IMR-90 (cell line): ENCODE data around the gene MBD2. TPM values are rescaled to one million over a fixed set of nuclear protein-coding genes. Genes with fewer than 3 reads are reported as not detected.

ENCODE experiments used
- ATAC-seq: fragments of 200-7000 bp; cut with Tn5 transposase; 2 replicates; pipeline ENCODE4 v1.9.1; 2020; ENCODE audit warnings: low read depth, mild to moderate bottlenecking, moderate library complexity
- BruUV-seq: library from RNA; stranded (reverse); fragments of 400-500 nt; replicated peaks from 2 replicates; lab custom pipeline; 2021; lab: Mats Ljungman, UMichigan
- CTCF ChIA-PET: fragments of 300-600 bp; formaldehyde crosslinking; extraction: SDS; loops from one replicate; lab custom pipeline; 2021; ENCODE audit warnings: antibody characterized with exemption; lab: Yijun Ruan, JAX
- POLR2A ChIA-PET: fragments of 300-600 bp; sonication (Branson Sonifier 250); formaldehyde crosslinking; loops from one replicate; lab custom pipeline; 2022; ENCODE audit warnings: antibody characterized with exemption; ENCODE audit not compliant: unreplicated experiment; lab: Charles Lee
- DNase-seq: peaks from one replicate; pipeline ENCODE4 v3.0.0; 2013
- H2AFZ ChIP-seq: replicated peaks from 2 replicates; pipeline ENCODE3; 2013; ENCODE audit warnings: low read length, mild to moderate bottlenecking; ENCODE audit not compliant: poor library complexity
- H2AK5ac ChIP-seq: 2 replicates; pipeline ENCODE4 v1.6.1; 2013; ENCODE audit warnings: low read depth, low read length, inconsistent platforms
- H2AK9ac ChIP-seq: replicated peaks from 2 replicates; pipeline ENCODE3; 2013; ENCODE audit warnings: mild to moderate bottlenecking, low read depth, low read length, moderate library complexity; ENCODE audit not compliant: poor library complexity
- H2BK120ac ChIP-seq: 2 replicates; pipeline ENCODE4 v1.6.1; 2013; ENCODE audit warnings: low read depth, low read length, inconsistent platforms
- H2BK15ac ChIP-seq: 3 replicates; pipeline ENCODE4 v1.6.1; 2013; ENCODE audit warnings: low read depth, low read length, inconsistent platforms
- H2BK20ac ChIP-seq: 2 replicates; pipeline ENCODE4 v1.6.1; 2013; ENCODE audit warnings: low read depth, mild to moderate bottlenecking, inconsistent platforms, low read length, moderate library complexity
- H2BK5ac ChIP-seq: 2 replicates; pipeline ENCODE4 v1.6.1; 2013; ENCODE audit warnings: mild to moderate bottlenecking, low read depth, low read length, inconsistent platforms; ENCODE audit not compliant: poor library complexity, severe bottlenecking
- H3K14ac ChIP-seq: replicated peaks from 2 replicates; pipeline ENCODE4 v1.6.1; 2013; ENCODE audit warnings: low read depth, low read length, inconsistent platforms
- H3K18ac ChIP-seq: 2 replicates; pipeline ENCODE4 v1.6.1; 2013; ENCODE audit warnings: low read depth, low read length, control low read depth
- H3K23ac ChIP-seq: 2 replicates; pipeline ENCODE4 v1.6.1; 2013; ENCODE audit warnings: low read depth, low read length, inconsistent platforms
- H3K27ac ChIP-seq: 2 replicates; pipeline ENCODE4 v1.5.1; 2013; ENCODE audit warnings: mild to moderate bottlenecking, control low read depth, low read length; ENCODE audit not compliant: insufficient read depth
- H3K27me3 ChIP-seq: 2 replicates; pipeline ENCODE4 v1.6.1; 2013; ENCODE audit warnings: low read length; ENCODE audit not compliant: control insufficient read depth, insufficient read depth
- H3K36me3 ChIP-seq: 2 replicates; pipeline ENCODE4 v1.6.1; 2013; ENCODE audit warnings: low read length, mixed read lengths; ENCODE audit not compliant: control insufficient read depth, insufficient read depth
- H3K4ac ChIP-seq: 2 replicates; pipeline ENCODE4 v1.6.1; 2013; ENCODE audit warnings: low read depth, low read length, inconsistent platforms
- H3K4me1 ChIP-seq: 2 replicates; pipeline ENCODE4 v1.6.1; 2013; ENCODE audit warnings: low read length, mixed read lengths; ENCODE audit not compliant: control insufficient read depth, insufficient read depth
- H3K4me2 ChIP-seq: 2 replicates; pipeline ENCODE4 v1.6.1; 2013; ENCODE audit warnings: low read depth, mild to moderate bottlenecking, control low read depth, low read length, moderate library complexity
- H3K4me3 ChIP-seq: 2 replicates; pipeline ENCODE4 v1.5.1; 2013; ENCODE audit warnings: low read depth, mild to moderate bottlenecking, control low read depth, low read length, moderate library complexity; ENCODE audit not compliant: insufficient read depth
- H3K56ac ChIP-seq: 2 replicates; pipeline ENCODE4 v1.6.1; 2013; ENCODE audit warnings: low read length, inconsistent platforms; ENCODE audit not compliant: insufficient read depth; ENCODE audit errors: extremely low read depth
- H3K79me1 ChIP-seq, 2 experiments: 2 replicates each; pipeline ENCODE4 v1.6.1; 2013; ENCODE audit warnings: low read length in 2 of 2, inconsistent platforms in 1 of 2, low read depth in 1 of 2
- H3K9ac ChIP-seq: 2 replicates; pipeline ENCODE4 v1.6.1; 2013; ENCODE audit warnings: low read depth, low read length, control low read depth
- H3K9me1 ChIP-seq: 2 replicates; pipeline ENCODE4 v1.6.1; 2013; ENCODE audit warnings: low read length, inconsistent platforms; ENCODE audit not compliant: insufficient read depth
- H3K9me3 ChIP-seq: 2 replicates; pipeline ENCODE4 v1.6.1; 2013; ENCODE audit warnings: low read length; ENCODE audit not compliant: control insufficient read depth, insufficient read depth
- H4K20me1 ChIP-seq: 2 replicates; pipeline ENCODE4 v1.6.1; 2013; ENCODE audit warnings: low read length, inconsistent platforms; ENCODE audit not compliant: insufficient read depth
- H4K5ac ChIP-seq: 2 replicates; pipeline ENCODE4 v1.6.1; 2013; ENCODE audit warnings: mild to moderate bottlenecking, low read depth, low read length, control low read depth
- H4K8ac ChIP-seq, 2 experiments: 2 replicates each; pipeline ENCODE4 v1.6.1; 2013; ENCODE audit warnings: low read depth in 2 of 2, low read length in 2 of 2, control low read depth in 1 of 2, inconsistent platforms in 1 of 2
- H4K91ac ChIP-seq: 2 replicates; pipeline ENCODE4 v1.6.1; 2013; ENCODE audit warnings: low read depth, low read length, inconsistent platforms; ENCODE audit not compliant: insufficient read depth
- BHLHE40 ChIP-seq: fragments of 150-350 bp; IDR thresholded peaks from 2 replicates; pipeline ENCODE4 v1.6.1; 2016; ENCODE audit warnings: mild to moderate bottlenecking, low read depth, low read length
- CEBPB ChIP-seq: IDR thresholded peaks from 2 replicates; pipeline ENCODE4 v1.6.1; 2012; ENCODE audit warnings: low read depth, low read length, improper control_type of control experiment
- CHD1 ChIP-seq: IDR thresholded peaks from 2 replicates; pipeline ENCODE4 v1.6.1; 2012; ENCODE audit warnings: low read depth, low read length, improper control_type of control experiment
- FOS ChIP-seq: fragments of 150-350 bp; IDR thresholded peaks from 2 replicates; pipeline ENCODE4 v1.6.1; 2016; ENCODE audit warnings: low read depth, low read length
- MAFK ChIP-seq: IDR thresholded peaks from 2 replicates; pipeline ENCODE4 v1.6.1; 2012; ENCODE audit warnings: low read depth, low read length, improper control_type of control experiment
- MXI1 ChIP-seq: IDR thresholded peaks from 2 replicates; pipeline ENCODE4 v1.6.1; 2012; ENCODE audit warnings: low read depth, mild to moderate bottlenecking, low read length, moderate library complexity, borderline replicate concordance
- NFE2L2 ChIP-seq: fragments of 150-350 bp; IDR thresholded peaks from 2 replicates; pipeline ENCODE4 v1.6.1; 2016; ENCODE audit warnings: low read depth, mild to moderate bottlenecking, low read length
- POLR2A ChIP-seq: IDR thresholded peaks from 2 replicates; pipeline ENCODE4 v1.6.1; 2012; ENCODE audit warnings: mild to moderate bottlenecking, low read depth, low read length
- RAD21 ChIP-seq: IDR thresholded peaks from 2 replicates; pipeline ENCODE4 v1.6.1; 2012; ENCODE audit warnings: low read length, improper control_type of control experiment
- RCOR1 ChIP-seq: IDR thresholded peaks from 2 replicates; pipeline ENCODE4 v1.6.1; 2012; ENCODE audit warnings: mild to moderate bottlenecking, low read length, improper control_type of control experiment; ENCODE audit not compliant: insufficient replicate concordance
- RFX5 ChIP-seq: IDR thresholded peaks from 2 replicates; pipeline ENCODE4 v1.8.0; 2012; ENCODE audit warnings: low read depth, mild to moderate bottlenecking, low read length, moderate library complexity
- SMC3 ChIP-seq: fragments of 150-350 bp; IDR thresholded peaks from 2 replicates; pipeline ENCODE4 v1.6.1; 2016; ENCODE audit warnings: low read depth, mild to moderate bottlenecking, antibody characterized with exemption, low read length, moderate library complexity
- WGBS, 2 experiments: methylation state at CpG; one replicate each; pipeline versions ENCODE4 v1.1.5 to v1.1.7; 2013; ENCODE audit warnings: missing lambda C conversion rate in 2 of 2; ENCODE audit not compliant: insufficient read length in 1 of 2; ENCODE audit errors: extremely low coverage in 2 of 2; 5-methylcytosine and 5-hydroxymethylcytosine counted together
- dilution Hi-C: fragments of 300-500 bp; cut with HindIII; formaldehyde crosslinking; loops from one replicate; pipeline ENCODE4 v1.14.3; 2018; ENCODE audit warnings: low sequenced_read_pairs; ENCODE audit not compliant: unreplicated experiment
- in situ Hi-C: fragments of 300-500 bp; cut with MboI; formaldehyde crosslinking; loops from 3 replicates; pipeline ENCODE4 v1.14.3; 2019; ENCODE audit warnings: low sequenced_read_pairs, inconsistent platforms, mixed read lengths
- intact Hi-C: fragments of 100-400 bp; cut with micrococcal nuclease; formaldehyde crosslinking; loops from 2 replicates; pipeline ENCODE4 v1.10.0; 2022
- polyA plus RNA-seq, 3 experiments: library from polyadenylated mRNA; depleted of rRNA; stranded (reverse); fragments of >200 nt; gene quantifications; 2 replicates each; pipeline ENCODE4 v1.2.3, GENCODE V29; 2012; ENCODE audit warnings: low replicate concordance in 1 of 3
- total RNA-seq: library from RNA; depleted of rRNA; stranded (reverse); fragments of >200 nt; gene quantifications from 2 replicates; pipeline ENCODE4 v1.2.3, GENCODE V29; 2012
- TF ChIP-seq, protein P1 (sequence below): fragments of 150-350 bp; IDR thresholded peaks from 2 replicates; pipeline ENCODE4 v1.6.1; 2017; ENCODE audit warnings: mild to moderate bottlenecking, antibody characterized with exemption, low read length, low read depth
- TF ChIP-seq, protein P2 (sequence below): fragments of 150-350 bp; IDR thresholded peaks from 2 replicates; pipeline ENCODE4 v1.6.1; 2016; ENCODE audit warnings: low read depth, mild to moderate bottlenecking, low read length, moderate library complexity, borderline replicate concordance
- TF ChIP-seq, protein P3 (sequence below): conservative IDR thresholded peaks from 2 replicates; pipeline ENCODE4 v1.5.1; 2012; ENCODE audit warnings: mild to moderate bottlenecking, low read depth, low read length, improper control_type of control experiment

MBD2 gene
- total and polyA plus RNA-seq, 2 of the 4 experiments (the other 2 are of a cell fraction): 9.7 to 29.5 TPM

DNA sequence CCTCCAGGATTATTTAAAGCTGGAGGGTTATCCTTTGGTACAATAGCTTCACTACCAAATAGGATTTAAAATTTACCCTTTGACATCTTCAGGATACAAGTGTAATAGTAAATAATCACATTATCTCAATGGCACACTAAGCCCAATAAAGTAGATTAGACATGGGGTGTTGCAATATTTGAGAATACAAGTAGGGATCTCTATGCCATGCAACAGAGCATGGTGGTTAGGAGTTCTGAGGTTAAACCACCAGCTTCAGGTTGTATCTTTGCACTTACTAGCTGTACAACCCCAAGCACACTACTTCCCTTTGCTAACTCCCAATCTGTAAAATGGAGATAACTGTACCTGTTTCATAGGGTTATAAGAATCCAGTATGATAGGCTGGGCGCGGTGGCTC is 6.2 kb downstream of the MBD2 start:
- H3K9me1 ChIP-seq: peaks cover 8% of the 10 kb centered on the region
- no peak overlapping the region for H2BK20ac ChIP-seq
- no peak overlapping the region for H4K91ac ChIP-seq
- no peak overlapping the region for H3K4me3 ChIP-seq
- no peak overlapping the region for H4K8ac ChIP-seq
- ChIA-PET CTCF (interaction anchor here (0.7 kb wide), 1 partner anchor 11 kb away, joined by 3 read pairs; no protein-coding TSS in a partner anchor), POLR2A (interaction anchor here (0.7 kb wide), 1 partner anchor 50 kb away, joined by 4 read pairs; no protein-coding TSS in a partner anchor)
- H2BK5ac ChIP-seq: no peak overlapping the region
- H2BK15ac ChIP-seq: no peak overlapping the region
- ATAC-seq (no peak), DNase-seq (no peak)
- no peaks in the 10 kb centered on the region for H3K36me3 ChIP-seq
- H2AK9ac ChIP-seq: no peak overlapping the region
- H3K56ac ChIP-seq: no peak overlapping the region
- no peak overlapping the region for H3K18ac ChIP-seq
- no peak overlapping the region for H3K23ac ChIP-seq
- no peak overlapping the region for H2AK5ac ChIP-seq
- H3K9ac ChIP-seq: no peak overlapping the region
- TF ChIP-seq POLR2A: no peak
- TF ChIP-seq RFX5: no peak
- no peak for TF ChIP-seq NFE2L2
- TF ChIP-seq BHLHE40: no peak
- no peak for TF ChIP-seq RAD21
- TF ChIP-seq CHD1: no peak
- no peak for TF ChIP-seq RCOR1
- TF ChIP-seq MAFK: no peak
- no peak for TF ChIP-seq FOS
- TF ChIP-seq, protein P1, sequence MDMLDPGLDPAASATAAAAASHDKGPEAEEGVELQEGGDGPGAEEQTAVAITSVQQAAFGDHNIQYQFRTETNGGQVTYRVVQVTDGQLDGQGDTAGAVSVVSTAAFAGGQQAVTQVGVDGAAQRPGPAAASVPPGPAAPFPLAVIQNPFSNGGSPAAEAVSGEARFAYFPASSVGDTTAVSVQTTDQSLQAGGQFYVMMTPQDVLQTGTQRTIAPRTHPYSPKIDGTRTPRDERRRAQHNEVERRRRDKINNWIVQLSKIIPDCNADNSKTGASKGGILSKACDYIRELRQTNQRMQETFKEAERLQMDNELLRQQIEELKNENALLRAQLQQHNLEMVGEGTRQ: no peak
- no peak for TF ChIP-seq SMC3
- TF ChIP-seq CEBPB: no peak
- TF ChIP-seq, protein P2, sequence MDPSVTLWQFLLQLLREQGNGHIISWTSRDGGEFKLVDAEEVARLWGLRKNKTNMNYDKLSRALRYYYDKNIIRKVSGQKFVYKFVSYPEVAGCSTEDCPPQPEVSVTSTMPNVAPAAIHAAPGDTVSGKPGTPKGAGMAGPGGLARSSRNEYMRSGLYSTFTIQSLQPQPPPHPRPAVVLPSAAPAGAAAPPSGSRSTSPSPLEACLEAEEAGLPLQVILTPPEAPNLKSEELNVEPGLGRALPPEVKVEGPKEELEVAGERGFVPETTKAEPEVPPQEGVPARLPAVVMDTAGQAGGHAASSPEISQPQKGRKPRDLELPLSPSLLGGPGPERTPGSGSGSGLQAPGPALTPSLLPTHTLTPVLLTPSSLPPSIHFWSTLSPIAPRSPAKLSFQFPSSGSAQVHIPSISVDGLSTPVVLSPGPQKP: no peak
- no peak for TF ChIP-seq MXI1
- TF ChIP-seq, protein P3, sequence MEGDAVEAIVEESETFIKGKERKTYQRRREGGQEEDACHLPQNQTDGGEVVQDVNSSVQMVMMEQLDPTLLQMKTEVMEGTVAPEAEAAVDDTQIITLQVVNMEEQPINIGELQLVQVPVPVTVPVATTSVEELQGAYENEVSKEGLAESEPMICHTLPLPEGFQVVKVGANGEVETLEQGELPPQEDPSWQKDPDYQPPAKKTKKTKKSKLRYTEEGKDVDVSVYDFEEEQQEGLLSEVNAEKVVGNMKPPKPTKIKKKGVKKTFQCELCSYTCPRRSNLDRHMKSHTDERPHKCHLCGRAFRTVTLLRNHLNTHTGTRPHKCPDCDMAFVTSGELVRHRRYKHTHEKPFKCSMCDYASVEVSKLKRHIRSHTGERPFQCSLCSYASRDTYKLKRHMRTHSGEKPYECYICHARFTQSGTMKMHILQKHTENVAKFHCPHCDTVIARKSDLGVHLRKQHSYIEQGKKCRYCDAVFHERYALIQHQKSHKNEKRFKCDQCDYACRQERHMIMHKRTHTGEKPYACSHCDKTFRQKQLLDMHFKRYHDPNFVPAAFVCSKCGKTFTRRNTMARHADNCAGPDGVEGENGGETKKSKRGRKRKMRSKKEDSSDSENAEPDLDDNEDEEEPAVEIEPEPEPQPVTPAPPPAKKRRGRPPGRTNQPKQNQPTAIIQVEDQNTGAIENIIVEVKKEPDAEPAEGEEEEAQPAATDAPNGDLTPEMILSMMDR: no peak
- H3K9me3 ChIP-seq: no peaks in the 10 kb centered on the region
- no peaks in the 10 kb centered on the region for H3K27me3 ChIP-seq
- no TSS peak for BruUV-seq
- no CpG with 5 or more reads among the region's 2 CpGs for WGBS, 2 experiments
- H2BK120ac ChIP-seq: no peak overlapping the region
- H3K27ac ChIP-seq: no peak overlapping the region
- H3K79me1 ChIP-seq: peaks cover 9 to 51% of the 10 kb centered on the region in 2 experiments; a peak in 3 of 4 replicates
- H3K4me2 ChIP-seq: no peak overlapping the region
- H2AFZ ChIP-seq: no peak overlapping the region
- no peak overlapping the region for H3K14ac ChIP-seq
- peaks cover 2% of the 10 kb centered on the region; the same call in 1 of the 2 replicates for H3K4me1 ChIP-seq
- no peak overlapping the region for H4K5ac ChIP-seq
- peaks cover 66% of the 10 kb centered on the region for H4K20me1 ChIP-seq
- in situ Hi-C loops (no loop called here), intact Hi-C loops (no loop called here), dilution Hi-C loops (no loop called here)
- H3K4ac ChIP-seq: no peak overlapping the region
